ENCODE measurements around the gene TSPAN18.

- no peak for TF ChIP-seq POLR2A (IDR thresholded peaks at IDR 0.05)
- TF ChIP-seq, protein P1, sequence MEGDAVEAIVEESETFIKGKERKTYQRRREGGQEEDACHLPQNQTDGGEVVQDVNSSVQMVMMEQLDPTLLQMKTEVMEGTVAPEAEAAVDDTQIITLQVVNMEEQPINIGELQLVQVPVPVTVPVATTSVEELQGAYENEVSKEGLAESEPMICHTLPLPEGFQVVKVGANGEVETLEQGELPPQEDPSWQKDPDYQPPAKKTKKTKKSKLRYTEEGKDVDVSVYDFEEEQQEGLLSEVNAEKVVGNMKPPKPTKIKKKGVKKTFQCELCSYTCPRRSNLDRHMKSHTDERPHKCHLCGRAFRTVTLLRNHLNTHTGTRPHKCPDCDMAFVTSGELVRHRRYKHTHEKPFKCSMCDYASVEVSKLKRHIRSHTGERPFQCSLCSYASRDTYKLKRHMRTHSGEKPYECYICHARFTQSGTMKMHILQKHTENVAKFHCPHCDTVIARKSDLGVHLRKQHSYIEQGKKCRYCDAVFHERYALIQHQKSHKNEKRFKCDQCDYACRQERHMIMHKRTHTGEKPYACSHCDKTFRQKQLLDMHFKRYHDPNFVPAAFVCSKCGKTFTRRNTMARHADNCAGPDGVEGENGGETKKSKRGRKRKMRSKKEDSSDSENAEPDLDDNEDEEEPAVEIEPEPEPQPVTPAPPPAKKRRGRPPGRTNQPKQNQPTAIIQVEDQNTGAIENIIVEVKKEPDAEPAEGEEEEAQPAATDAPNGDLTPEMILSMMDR (IDR thresholded peaks at IDR 0.05), result no peak
Measured at GRCh38 chr11:44877571-44878497, 151.1 kb downstream of the TSPAN18 start.
